Muscle layer of duodenum (tissue), 2 donors: ENCODE measurements around the gene EME1.

Experiments
- H3K27ac ChIP-seq: one replicate; pipeline ENCODE4 v1.7.0; 2013; ENCODE audit warnings: mild to moderate bottlenecking, low read length
- H3K27me3 ChIP-seq: one replicate; pipeline ENCODE4 v1.7.0; 2013; ENCODE audit warnings: low read depth, mild to moderate bottlenecking, control low read depth, low read length
- H3K36me3 ChIP-seq, 2 donors: one replicate each; pipeline ENCODE4 v1.7.0; 2013; ENCODE audit warnings: low read length in 2 of 2, control low read depth in 1 of 2, mild to moderate bottlenecking in 1 of 2; ENCODE audit not compliant: insufficient read depth in 2 of 2, control insufficient read depth in 1 of 2
- H3K4me1 ChIP-seq, 2 donors: one replicate each; pipeline ENCODE4 v1.7.0; 2013; ENCODE audit warnings: low read length in 2 of 2, mild to moderate bottlenecking in 2 of 2, control low read depth in 1 of 2, moderate library complexity in 1 of 2; ENCODE audit not compliant: insufficient read depth in 2 of 2, control insufficient read depth in 1 of 2
- H3K4me3 ChIP-seq, 2 donors: one replicate each; pipeline ENCODE4 v1.7.0; 2013; ENCODE audit warnings: low read length in 2 of 2, low read depth in 1 of 2, mild to moderate bottlenecking in 1 of 2
- H3K9me3 ChIP-seq, 2 donors: one replicate each; pipeline ENCODE4 v1.7.0; 2013; ENCODE audit warnings: low read length in 2 of 2, control low read depth in 1 of 2, mild to moderate bottlenecking in 1 of 2; ENCODE audit not compliant: control insufficient read depth in 1 of 2
- donor health status: healthy.

Gene EME1

DNA sequence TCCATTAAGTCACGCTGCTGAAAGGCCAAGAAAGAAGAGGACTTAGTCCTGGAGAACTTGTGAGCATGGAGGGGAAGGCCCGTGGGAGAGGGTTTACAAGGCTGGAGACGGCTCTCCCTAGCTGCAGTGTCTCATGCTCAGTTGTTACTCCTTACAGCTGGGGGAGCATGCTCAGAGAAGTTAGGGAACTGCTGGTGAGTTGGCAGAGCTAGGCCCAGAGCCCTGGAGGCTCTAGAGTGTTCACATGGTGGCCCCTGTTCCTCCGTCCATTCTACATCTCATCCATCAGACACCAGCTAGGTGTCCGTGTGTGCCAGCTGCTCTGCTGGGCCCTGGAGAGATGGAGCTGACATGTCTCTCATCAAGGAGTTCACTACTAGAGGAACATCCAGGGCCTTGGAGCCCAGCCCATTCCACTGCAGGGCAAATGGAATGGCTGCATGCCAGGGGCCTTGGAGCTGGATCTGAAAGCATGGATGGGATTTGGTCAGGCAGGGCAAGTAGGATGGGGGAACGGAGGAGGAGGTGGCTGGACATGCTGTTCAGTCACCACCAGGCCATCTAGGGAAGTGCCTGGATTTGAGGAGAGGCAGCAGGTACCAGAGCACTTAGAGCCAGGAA, 20.8 kb upstream of the EME1 start:
- H3K4me1 ChIP-seq: peaks cover 10 to 29% of the 10 kb centered on the region in 2 donors
- peaks cover 1 to 35% of the 10 kb centered on the region in 2 donors for H3K36me3 ChIP-seq
- H3K4me3 ChIP-seq: no peak overlapping the region
- no peak overlapping the region for H3K27ac ChIP-seq
- H3K9me3 ChIP-seq: no peaks in the 10 kb centered on the region
- no peaks in the 10 kb centered on the region for H3K27me3 ChIP-seq

- peaks cover 3 to 43% of the 10 kb centered on the region in 2 donors for H3K36me3 ChIP-seq
- H3K27me3 ChIP-seq: no peaks in the 10 kb centered on the region
- no peak overlapping the region for H3K27ac ChIP-seq
- H3K4me3 ChIP-seq: no peak overlapping the region
- no peaks in the 10 kb centered on the region for H3K9me3 ChIP-seq
- H3K4me1 ChIP-seq: peaks cover 6 to 21% of the 10 kb centered on the region in 2 donors
Measured at GRCh38 chr17:50352693-50353599, 20.1 kb upstream of the EME1 start.

DNA sequence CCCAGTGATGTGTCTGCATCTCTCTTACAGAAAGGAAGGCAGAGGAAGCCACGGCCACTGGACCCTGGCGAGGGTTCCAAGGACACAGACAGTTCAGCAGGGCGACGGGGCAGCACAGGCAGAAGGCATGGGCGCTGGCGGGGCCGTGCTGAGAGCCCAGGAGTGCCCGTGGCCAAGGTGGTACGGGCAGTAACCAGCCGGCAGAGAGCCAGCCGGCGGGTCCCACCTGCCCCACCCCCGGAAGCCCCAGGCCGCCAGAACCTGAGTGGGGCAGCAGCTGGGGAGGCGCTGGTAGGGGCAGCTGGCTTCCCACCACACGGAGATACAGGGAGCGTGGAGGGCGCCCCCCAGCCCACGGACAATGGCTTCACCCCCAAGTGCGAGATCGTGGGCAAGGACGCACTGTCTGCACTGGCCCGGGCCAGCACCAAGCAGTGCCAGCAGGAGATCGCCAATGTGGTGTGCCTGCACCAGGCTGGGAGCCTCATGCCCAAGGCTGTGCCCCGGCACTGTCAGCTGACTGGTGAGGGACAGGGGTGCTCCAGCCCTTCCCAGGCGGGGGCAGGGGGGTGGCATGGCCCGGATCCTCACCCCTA, 19.3 kb upstream of the EME1 start:
- peaks cover 4 to 14% of the 10 kb centered on the region in 2 donors for H3K4me1 ChIP-seq
- no peak overlapping the region for H3K27ac ChIP-seq
- H3K4me3 ChIP-seq: no peak overlapping the region
- H3K9me3 ChIP-seq: no peaks in the 10 kb centered on the region
- no peaks in the 10 kb centered on the region for H3K27me3 ChIP-seq
- H3K36me3 ChIP-seq: peaks cover 8 to 50% of the 10 kb centered on the region in 2 donors

GRCh38 chr17:50354198-50354597, 18.8 kb upstream of the EME1 start:
- Histone ChIP-seq H3K27me3 (no peaks in the 10 kb centered on the region), H3K9me3 (no peaks in the 10 kb centered on the region), H3K27ac (no peak overlapping the region), H3K4me1 (peaks cover 0 to 16% of the 10 kb centered on the region in 2 donors), H3K36me3 (peaks cover 12 to 55% of the 10 kb centered on the region in 2 donors), H3K4me3 (no peak overlapping the region)

- Histone ChIP-seq H3K27me3 (no peaks in the 10 kb centered on the region), H3K4me1 (peaks cover 0 to 19% of the 10 kb centered on the region in 2 donors), H3K36me3 (peaks cover 12 to 61% of the 10 kb centered on the region in 2 donors), H3K27ac (no peak overlapping the region), H3K4me3 (no peak overlapping the region), H3K9me3 (no peaks in the 10 kb centered on the region)
Measured at GRCh38 chr17:50354776-50355175, 18.3 kb upstream of the EME1 start.

DNA sequence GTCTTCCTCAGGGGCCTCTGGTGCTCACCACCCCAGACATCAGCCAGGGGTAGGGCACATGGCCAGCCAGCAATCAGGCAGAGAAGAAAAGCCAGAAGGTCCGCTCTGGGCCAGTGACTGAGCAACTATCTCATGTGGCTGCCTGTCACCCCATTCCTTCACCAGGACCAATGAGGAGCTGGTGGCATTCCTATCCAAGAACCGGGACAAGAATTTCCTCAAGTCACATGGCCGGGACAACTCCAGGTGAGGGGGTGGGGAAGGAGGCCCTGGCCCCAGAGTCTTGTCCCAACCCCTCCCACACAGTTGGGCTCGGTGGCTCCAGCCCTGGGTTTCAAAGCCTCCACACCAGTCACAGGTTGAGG, 17.7 kb upstream of the EME1 start:
- Histone ChIP-seq H3K36me3 (peaks cover 12 to 66% of the 10 kb centered on the region in 2 donors), H3K4me1 (peaks cover 0 to 19% of the 10 kb centered on the region in 2 donors), H3K27ac (no peak overlapping the region), H3K9me3 (no peaks in the 10 kb centered on the region), H3K27me3 (no peaks in the 10 kb centered on the region), H3K4me3 (no peak overlapping the region)

GRCh38 chr17:50355701-50356341, 17.2 kb upstream of the EME1 start:
- H3K9me3 ChIP-seq: no peaks in the 10 kb centered on the region
- H3K4me1 ChIP-seq: peaks cover 0 to 19% of the 10 kb centered on the region in 2 donors
- no peak overlapping the region for H3K27ac ChIP-seq
- H3K27me3 ChIP-seq: no peaks in the 10 kb centered on the region
- H3K36me3 ChIP-seq: peaks cover 12 to 69% of the 10 kb centered on the region in 2 donors
- no peak overlapping the region for H3K4me3 ChIP-seq

DNA sequence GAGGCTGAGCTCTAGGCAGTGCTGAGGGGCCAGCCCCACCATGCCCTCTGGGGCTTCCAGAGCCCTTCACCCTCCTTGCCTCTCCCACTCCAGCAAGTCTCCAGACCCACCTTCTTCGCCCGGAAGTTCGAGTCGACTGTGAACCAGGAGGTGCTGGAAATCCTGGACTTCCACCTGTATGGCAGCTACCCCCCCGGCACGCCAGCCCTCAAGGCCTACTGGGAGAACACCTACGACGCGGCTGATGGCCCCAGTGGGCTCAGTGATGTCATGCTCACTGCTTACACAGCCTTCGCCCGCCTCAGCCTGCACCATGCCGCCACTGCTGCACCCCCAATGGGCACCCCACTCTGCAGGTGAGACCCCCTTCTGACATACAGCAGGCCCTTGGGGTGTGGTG, 16.6 kb upstream of the EME1 start:
- H3K4me3 ChIP-seq: no peak overlapping the region
- H3K9me3 ChIP-seq: no peaks in the 10 kb centered on the region
- peaks cover 0 to 19% of the 10 kb centered on the region in 2 donors for H3K4me1 ChIP-seq
- H3K27me3 ChIP-seq: no peaks in the 10 kb centered on the region
- H3K27ac ChIP-seq: no peak overlapping the region
- H3K36me3 ChIP-seq: peaks cover 12 to 74% of the 10 kb centered on the region in 2 donors

DNA sequence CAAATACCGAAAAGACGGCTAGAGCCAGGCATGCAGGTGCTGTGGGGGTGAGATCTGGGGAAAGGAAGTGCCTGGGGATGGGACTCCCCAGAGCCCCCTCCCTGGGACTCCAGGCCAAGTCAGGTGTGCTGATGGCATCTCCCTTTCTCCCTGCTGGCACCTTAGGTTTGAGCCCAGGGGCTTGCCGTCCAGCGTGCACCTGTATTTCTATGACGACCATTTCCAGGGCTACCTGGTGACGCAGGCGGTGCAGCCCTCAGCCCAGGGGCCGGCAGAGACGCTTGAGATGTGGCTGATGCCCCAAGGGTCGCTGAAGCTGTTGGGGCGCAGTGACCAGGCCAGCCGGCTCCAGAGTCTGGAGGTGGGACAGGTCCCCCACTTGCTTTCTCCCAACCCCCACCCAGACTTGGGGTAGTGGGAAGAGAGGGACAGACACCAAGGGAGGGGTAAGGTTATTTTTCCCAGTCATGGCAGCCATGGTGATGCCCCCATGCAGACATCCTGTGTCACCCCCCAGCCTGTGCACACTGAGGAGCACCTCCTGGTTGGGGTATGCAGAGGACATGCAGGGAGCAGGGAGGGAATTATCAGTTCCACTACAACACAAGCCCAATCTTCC, 16.0 kb upstream of the EME1 start:
- Histone ChIP-seq H3K27me3 (no peaks in the 10 kb centered on the region), H3K36me3 (peaks cover 12 to 74% of the 10 kb centered on the region in 2 donors), H3K9me3 (no peaks in the 10 kb centered on the region), H3K4me3 (no peak overlapping the region), H3K4me1 (peaks cover 0 to 15% of the 10 kb centered on the region in 2 donors), H3K27ac (no peak overlapping the region)

DNA sequence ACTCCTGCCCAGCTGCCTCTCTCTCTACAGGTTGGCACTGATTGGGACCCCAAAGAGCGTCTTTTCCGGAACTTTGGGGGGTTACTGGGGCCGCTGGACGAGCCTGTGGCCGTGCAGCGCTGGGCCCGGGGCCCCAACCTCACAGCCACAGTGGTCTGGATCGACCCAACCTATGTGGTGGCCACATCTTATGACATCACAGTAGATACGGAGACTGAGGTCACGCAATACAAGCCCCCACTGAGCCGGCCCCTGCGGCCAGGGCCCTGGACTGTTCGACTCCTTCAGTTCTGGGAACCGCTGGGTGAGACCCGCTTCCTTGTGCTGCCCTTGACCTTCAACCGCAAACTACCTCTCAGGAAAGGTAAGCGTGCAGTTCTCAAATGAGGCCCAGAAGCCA, 14.9 kb upstream of the EME1 start:
- no peaks in the 10 kb centered on the region for H3K27me3 ChIP-seq
- peaks cover 12 to 74% of the 10 kb centered on the region in 2 donors for H3K36me3 ChIP-seq
- H3K27ac ChIP-seq: no peak overlapping the region

More for the DNA sequence above, 14.9 kb upstream of the EME1 start:
- peaks cover 0 to 10% of the 10 kb centered on the region in 2 donors for H3K4me1 ChIP-seq
- no peaks in the 10 kb centered on the region for H3K9me3 ChIP-seq
- H3K4me3 ChIP-seq: no peak overlapping the region
